PC-9 (cell line): ENCODE data around the gene SKIL. TPM values are rescaled to one million over a fixed set of nuclear protein-coding genes. Genes with fewer than 3 reads are reported as not detected.

Experiments used
- BruUV-seq: library from RNA; stranded (reverse); fragments of 400-500 nt; replicated peaks from 2 replicates; lab custom pipeline; 2021; lab: Mats Ljungman, UMichigan
- CTCF ChIA-PET: fragments of 300-600 bp; sonication (Branson Sonifier 250); formaldehyde crosslinking; loops from one replicate; lab custom pipeline; 2022; ENCODE audit warnings: antibody characterized with exemption; lab: Charles Lee
- POLR2A ChIA-PET: fragments of 300-600 bp; sonication (Branson Sonifier 250); formaldehyde crosslinking; loops from one replicate; lab custom pipeline; 2022; ENCODE audit warnings: antibody characterized with exemption; ENCODE audit not compliant: unreplicated experiment; lab: Charles Lee
- DNase-seq, 2 experiments: peaks; one replicate each; pipeline versions ENCODE4 v3.0.0 to v3.0.0-alpha.2; 2015 to 2022; ENCODE audit warnings: mixed read lengths in 1 of 2
- H2AFZ ChIP-seq: fragments of 200-600 bp; sonication (generic); 2 replicates; pipeline ENCODE4 v1.8.1; 2017; ENCODE audit warnings: antibody characterized with exemption
- H3F3A ChIP-seq: fragments of 200-600 bp; sonication (generic); 2 replicates; pipeline ENCODE4 v1.8.1; 2017; ENCODE audit warnings: antibody characterized with exemption, mild to moderate bottlenecking, low read depth; ENCODE audit not compliant: insufficient read depth
- H3K27ac ChIP-seq: fragments of 200-600 bp; sonication (generic); 2 replicates; pipeline ENCODE4 v1.6.1; 2016; ENCODE audit warnings: mixed run types
- H3K27me3 ChIP-seq: fragments of 200-600 bp; sonication (generic); 2 replicates; pipeline ENCODE4 v1.6.1; 2016; ENCODE audit warnings: low read depth, mixed run types; ENCODE audit not compliant: insufficient read depth
- H3K36me3 ChIP-seq: fragments of 200-600 bp; sonication (generic); 2 replicates; pipeline ENCODE4 v1.6.1; 2016; ENCODE audit warnings: low read depth, mixed run types
- H3K4me1 ChIP-seq: fragments of 200-600 bp; sonication (generic); replicated peaks from 2 replicates; pipeline ENCODE4 v1.6.1; 2016; ENCODE audit warnings: mixed run types; ENCODE audit not compliant: insufficient read depth
- H3K4me2 ChIP-seq: fragments of 200-600 bp; sonication (generic); 2 replicates; pipeline ENCODE4 v1.6.1; 2017; ENCODE audit warnings: mixed run types
- H3K4me3 ChIP-seq: fragments of 200-600 bp; sonication (generic); 2 replicates; pipeline ENCODE4 v1.6.1; 2016; ENCODE audit warnings: mixed run types
- H3K79me2 ChIP-seq: fragments of 200-600 bp; sonication (generic); 2 replicates; pipeline ENCODE4 v1.6.1; 2017; ENCODE audit warnings: low read depth, mixed run types
- H3K9me2 ChIP-seq: fragments of 200-600 bp; sonication (generic); 2 replicates; pipeline ENCODE4 v1.8.1; 2017; ENCODE audit warnings: mild to moderate bottlenecking; ENCODE audit not compliant: insufficient read depth
- H3K9me3 ChIP-seq: fragments of 200-600 bp; sonication (generic); 2 replicates; pipeline ENCODE4 v1.8.1; 2016; ENCODE audit warnings: low read depth; ENCODE audit not compliant: insufficient read depth
- H4K20me1 ChIP-seq: fragments of 200-600 bp; sonication (generic); 2 replicates; pipeline ENCODE4 v1.8.1; 2017; ENCODE audit not compliant: insufficient read depth
- EZH2 ChIP-seq: fragments of 200-600 bp; sonication (generic); IDR thresholded peaks from 2 replicates; pipeline ENCODE4 v1.8.0; 2017; ENCODE audit warnings: antibody characterized with exemption, low read depth
- intact Hi-C: fragments of 100-400 bp; cut with micrococcal nuclease; formaldehyde crosslinking; loops from one replicate; pipeline ENCODE4 v1.10.0; 2022; ENCODE audit not compliant: unreplicated experiment
- total RNA-seq: library from RNA; stranded (reverse); gene quantifications from 2 replicates; pipeline ENCODE4 v1.2.3, GENCODE V29; 2021
- TF ChIP-seq, protein P1 (sequence below): fragments of 200-600 bp; sonication (generic); conservative IDR thresholded peaks from 2 replicates; pipeline ENCODE4 v1.6.1; 2017; ENCODE audit warnings: mixed run types, antibody characterized with exemption, mild to moderate bottlenecking, moderate library complexity

Gene SKIL
- total RNA-seq, 1 experiment from 2014 or later = 138 TPM

DNA sequence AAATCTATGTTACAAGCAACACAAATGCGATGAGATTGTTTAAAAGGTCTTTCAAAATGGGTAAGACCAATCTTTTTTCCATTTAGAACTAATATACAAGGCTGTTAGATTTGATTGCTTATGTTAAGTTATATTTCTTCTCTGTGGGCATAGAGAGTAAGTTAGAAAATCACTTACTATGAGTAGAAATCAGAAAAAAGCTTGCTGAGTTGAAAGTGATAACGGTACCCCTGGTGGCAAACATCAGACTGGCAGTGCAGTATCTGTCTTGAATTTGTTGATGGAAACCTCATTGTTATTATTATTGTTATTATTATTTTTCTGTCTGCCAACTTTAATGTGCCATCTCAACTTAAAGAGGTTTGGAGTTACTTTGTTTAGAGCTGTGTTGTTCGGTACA, 73.5 kb downstream of the SKIL start:
- ChIA-PET POLR2A (interaction anchor here (0.6 kb wide), 1 partner anchor 432 kb away, joined by 5 read pairs; no protein-coding TSS in a partner anchor), CTCF (no interaction called here)
- Histone ChIP-seq H3K9me2 (peaks cover 3% of the 10 kb centered on the region), H4K20me1 (no peaks in the 10 kb centered on the region), H3K4me1 (no peaks in the 10 kb centered on the region), H3K27me3 (no peaks in the 10 kb centered on the region), H3K36me3 (no peaks in the 10 kb centered on the region), H2AFZ (no peak overlapping the region), H3K4me3 (no peak overlapping the region), H3K27ac (no peak overlapping the region), H3K4me2 (no peak overlapping the region), H3F3A (no peaks in the 10 kb centered on the region), H3K9me3 (no peaks in the 10 kb centered on the region), H3K79me2 (no peaks in the 10 kb centered on the region)
- intact Hi-C loops = no loop called here
- no TSS peak for BruUV-seq
- DNase-seq = no peak
- no peak for TF ChIP-seq EZH2
- TF ChIP-seq, protein P1, sequence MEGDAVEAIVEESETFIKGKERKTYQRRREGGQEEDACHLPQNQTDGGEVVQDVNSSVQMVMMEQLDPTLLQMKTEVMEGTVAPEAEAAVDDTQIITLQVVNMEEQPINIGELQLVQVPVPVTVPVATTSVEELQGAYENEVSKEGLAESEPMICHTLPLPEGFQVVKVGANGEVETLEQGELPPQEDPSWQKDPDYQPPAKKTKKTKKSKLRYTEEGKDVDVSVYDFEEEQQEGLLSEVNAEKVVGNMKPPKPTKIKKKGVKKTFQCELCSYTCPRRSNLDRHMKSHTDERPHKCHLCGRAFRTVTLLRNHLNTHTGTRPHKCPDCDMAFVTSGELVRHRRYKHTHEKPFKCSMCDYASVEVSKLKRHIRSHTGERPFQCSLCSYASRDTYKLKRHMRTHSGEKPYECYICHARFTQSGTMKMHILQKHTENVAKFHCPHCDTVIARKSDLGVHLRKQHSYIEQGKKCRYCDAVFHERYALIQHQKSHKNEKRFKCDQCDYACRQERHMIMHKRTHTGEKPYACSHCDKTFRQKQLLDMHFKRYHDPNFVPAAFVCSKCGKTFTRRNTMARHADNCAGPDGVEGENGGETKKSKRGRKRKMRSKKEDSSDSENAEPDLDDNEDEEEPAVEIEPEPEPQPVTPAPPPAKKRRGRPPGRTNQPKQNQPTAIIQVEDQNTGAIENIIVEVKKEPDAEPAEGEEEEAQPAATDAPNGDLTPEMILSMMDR = no peak

DNA sequence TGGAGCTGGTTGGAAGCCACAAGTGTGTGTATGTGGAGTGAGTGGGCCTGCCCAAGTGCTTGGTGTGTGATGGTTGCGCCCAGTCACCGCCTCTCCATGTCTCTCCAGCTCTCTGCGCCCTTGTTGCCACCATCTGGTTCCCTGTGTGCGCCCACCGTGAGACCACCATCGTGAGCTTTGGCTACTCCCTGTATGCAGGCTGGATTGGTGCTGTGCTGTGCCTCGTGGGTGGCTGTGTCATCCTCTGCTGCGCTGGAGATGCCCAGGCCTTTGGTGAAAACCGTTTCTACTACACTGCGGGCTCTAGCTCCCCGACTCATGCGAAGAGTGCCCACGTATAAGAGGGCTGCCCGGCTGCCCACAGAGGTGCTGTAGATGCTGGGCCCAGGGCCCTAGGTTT, 74.9 kb downstream of the SKIL start:
- no peaks in the 10 kb centered on the region for H4K20me1 ChIP-seq
- H3F3A ChIP-seq = no peaks in the 10 kb centered on the region
- ChIA-PET CTCF (no interaction called here), POLR2A (interaction anchor here (0.5 kb wide), 1 partner anchor 74 kb away, joined by 3 read pairs; no protein-coding TSS in a partner anchor)
- no peaks in the 10 kb centered on the region for H3K27me3 ChIP-seq
- H2AFZ ChIP-seq = no peak overlapping the region
- BruUV-seq = no TSS peak
- no peaks in the 10 kb centered on the region for H3K79me2 ChIP-seq
- H3K4me2 ChIP-seq = no peak overlapping the region
- TF ChIP-seq EZH2 = no peak
- TF ChIP-seq, protein P1 = no peak
- no peaks in the 10 kb centered on the region for H3K36me3 ChIP-seq
- no peak overlapping the region for H3K27ac ChIP-seq
- intact Hi-C loops = no loop called here
- peaks cover 3% of the 10 kb centered on the region for H3K9me2 ChIP-seq
- no peaks in the 10 kb centered on the region for H3K4me1 ChIP-seq
- H3K9me3 ChIP-seq = no peaks in the 10 kb centered on the region
- DNase-seq = no peak
- no peak overlapping the region for H3K4me3 ChIP-seq

DNA sequence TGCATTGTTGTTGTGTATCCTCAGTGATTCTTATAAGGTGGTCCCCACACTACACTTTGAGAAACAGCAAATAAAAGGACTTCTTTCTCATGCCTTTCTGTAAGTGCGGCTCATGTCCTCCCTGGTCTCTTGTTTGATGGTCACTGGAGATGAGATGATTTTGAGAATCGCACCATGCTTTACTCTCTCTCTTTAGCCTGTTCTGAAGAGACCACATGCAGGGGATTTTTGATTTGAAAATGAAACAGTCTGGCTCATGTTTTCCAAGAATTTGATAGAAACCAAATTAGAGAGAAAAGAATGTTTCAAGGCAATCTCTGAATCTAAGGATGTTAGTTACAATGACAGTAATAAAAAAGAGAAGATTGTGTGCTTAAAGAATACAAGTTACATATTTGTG, 79.2 kb downstream of the SKIL start:
- Histone ChIP-seq H3K79me2 (no peaks in the 10 kb centered on the region), H3K36me3 (no peaks in the 10 kb centered on the region), H3K9me3 (no peaks in the 10 kb centered on the region), H3K27me3 (no peaks in the 10 kb centered on the region), H3K27ac (no peak overlapping the region), H4K20me1 (no peaks in the 10 kb centered on the region), H3K4me2 (no peak overlapping the region), H3F3A (no peaks in the 10 kb centered on the region), H3K4me3 (no peak overlapping the region), H3K4me1 (no peaks in the 10 kb centered on the region), H3K9me2 (peaks cover 2% of the 10 kb centered on the region; the same call in 1 of the 2 replicates), H2AFZ (no peak overlapping the region)
- TF ChIP-seq, protein P1 = no peak
- TF ChIP-seq EZH2 = no peak
- CTCF ChIA-PET = no interaction called here
- intact Hi-C loops = no loop called here
- POLR2A ChIA-PET = no interaction called here
- no TSS peak for BruUV-seq
- no peak for DNase-seq
